Fibroblast of pulmonary artery (primary cell): ENCODE results near the gene CYP26C1.

Experiments
- DNase-seq: peaks from one replicate; pipeline ENCODE4 v3.0.0-alpha.2; 2010; ENCODE audit warnings: low read depth
- H3K4me3 ChIP-seq: replicated peaks from 2 replicates; pipeline ENCODE4 v1.5.1; 2011; ENCODE audit warnings: low read depth, mild to moderate bottlenecking, control low read depth, low read length, moderate library complexity
- TF ChIP-seq, protein P1 (sequence below): IDR thresholded peaks from 2 replicates; pipeline ENCODE4 v1.5.1; 2011; ENCODE audit warnings: mild to moderate bottlenecking, control low read depth, low read length, inconsistent platforms; ENCODE audit errors: missing control alignments

CYP26C1 gene

DNA sequence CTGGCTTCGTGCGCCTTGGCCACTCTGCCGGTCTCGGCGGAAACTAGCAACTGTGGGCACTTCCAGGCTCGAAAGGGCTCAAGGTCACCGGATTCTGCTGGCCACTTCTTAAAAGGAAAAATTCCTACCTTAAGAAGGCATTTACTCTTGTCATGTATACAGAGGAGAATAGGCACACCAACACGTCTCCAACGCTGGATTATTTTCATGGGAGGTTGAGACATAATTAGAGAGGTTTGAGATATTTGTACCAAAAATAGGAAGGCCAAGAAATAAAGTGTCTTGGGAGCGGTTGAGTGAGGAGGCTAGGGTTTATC is 8.6 kb downstream of the CYP26C1 start:
- DNase-seq, result no peak
- TF ChIP-seq, protein P1, sequence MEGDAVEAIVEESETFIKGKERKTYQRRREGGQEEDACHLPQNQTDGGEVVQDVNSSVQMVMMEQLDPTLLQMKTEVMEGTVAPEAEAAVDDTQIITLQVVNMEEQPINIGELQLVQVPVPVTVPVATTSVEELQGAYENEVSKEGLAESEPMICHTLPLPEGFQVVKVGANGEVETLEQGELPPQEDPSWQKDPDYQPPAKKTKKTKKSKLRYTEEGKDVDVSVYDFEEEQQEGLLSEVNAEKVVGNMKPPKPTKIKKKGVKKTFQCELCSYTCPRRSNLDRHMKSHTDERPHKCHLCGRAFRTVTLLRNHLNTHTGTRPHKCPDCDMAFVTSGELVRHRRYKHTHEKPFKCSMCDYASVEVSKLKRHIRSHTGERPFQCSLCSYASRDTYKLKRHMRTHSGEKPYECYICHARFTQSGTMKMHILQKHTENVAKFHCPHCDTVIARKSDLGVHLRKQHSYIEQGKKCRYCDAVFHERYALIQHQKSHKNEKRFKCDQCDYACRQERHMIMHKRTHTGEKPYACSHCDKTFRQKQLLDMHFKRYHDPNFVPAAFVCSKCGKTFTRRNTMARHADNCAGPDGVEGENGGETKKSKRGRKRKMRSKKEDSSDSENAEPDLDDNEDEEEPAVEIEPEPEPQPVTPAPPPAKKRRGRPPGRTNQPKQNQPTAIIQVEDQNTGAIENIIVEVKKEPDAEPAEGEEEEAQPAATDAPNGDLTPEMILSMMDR, result no peak
- no peak overlapping the region for H3K4me3 ChIP-seq

- no peak for DNase-seq
- TF ChIP-seq, protein P1, result no peak
- H3K4me3 ChIP-seq, result no peak overlapping the region
These were observed 10.0 kb downstream of the CYP26C1 start for GRCh38 chr10:93070378-93071176.

GRCh38 chr10:93071177-93071472 is 10.5 kb downstream of the CYP26C1 start:
- TF ChIP-seq, protein P1, result no peak
- no peak for DNase-seq
- no peak overlapping the region for H3K4me3 ChIP-seq

DNA sequence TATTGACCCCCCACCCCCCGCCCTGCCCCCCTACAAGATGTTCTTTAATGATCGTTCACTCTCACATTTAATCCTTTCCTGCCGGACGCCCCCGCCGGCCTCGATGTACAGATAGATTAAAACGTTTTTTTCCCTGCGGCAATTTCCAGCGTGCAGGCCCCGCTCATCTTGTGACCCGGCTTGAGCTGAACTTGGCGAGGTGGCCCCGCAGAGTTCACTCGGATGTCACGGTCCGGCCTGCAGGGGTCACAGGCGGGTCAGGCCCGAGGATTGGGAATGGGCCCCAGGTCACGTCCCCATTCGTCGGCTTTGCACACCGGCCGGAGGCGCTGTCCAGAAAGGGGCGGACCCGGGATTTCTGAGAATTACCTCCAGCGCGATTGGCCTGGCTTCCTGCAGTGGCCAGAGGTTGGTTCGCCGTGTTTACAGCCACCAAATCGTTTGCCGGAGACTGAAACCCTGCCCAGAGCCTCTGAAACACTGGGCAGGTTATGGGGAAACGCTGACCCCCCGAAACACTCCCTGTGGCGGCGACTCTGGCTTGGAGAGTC is 11.2 kb downstream of the CYP26C1 start:
- TF ChIP-seq, protein P1, result no peak
- DNase-seq, result no peak
- peak overlapping the region; percentile 41 for H3K4me3 ChIP-seq

- TF ChIP-seq, protein P1, result no peak
- no peak for DNase-seq
- H3K4me3 ChIP-seq, result peak overlapping the region; percentile 41
These were observed 11.7 kb downstream of the CYP26C1 start for GRCh38 chr10:93072225-93072712.

GRCh38 chr10:93072713-93073538 is 12.3 kb downstream of the CYP26C1 start:
- TF ChIP-seq, protein P1, result no peak
- DNase-seq, result no peak
- H3K4me3 ChIP-seq, result no peak overlapping the region
